K562 (cell line): ENCODE data around the gene UNC93B1. TPM values are rescaled to one million over a fixed set of nuclear protein-coding genes. Genes with fewer than 3 reads are reported as not detected.
A peak's percentile ranks its signal among the peaks of the same experiment; 100 is the strongest.

Experiments used
- BRF1 ChIP-seq: IDR thresholded peaks from 3 replicates; pipeline ENCODE4 v1.6.1; 2011; ENCODE audit warnings: borderline replicate concordance, mild to moderate bottlenecking; ENCODE audit not compliant: insufficient read length; ENCODE audit errors: extremely low read depth
- DNMT1 ChIP-seq: fragments of 450-650 bp; IDR thresholded peaks from 2 replicates; pipeline ENCODE4 v1.6.1; 2016; ENCODE audit warnings: antibody characterized with exemption, mild to moderate bottlenecking
- ELF4 ChIP-seq: fragments of 450-650 bp; formaldehyde crosslinking; IDR thresholded peaks from 2 replicates; pipeline ENCODE4 v1.4.0; 2022; ENCODE audit warnings: missing genetic modification characterization
- GATAD2B ChIP-seq: fragments of 450-650 bp; IDR thresholded peaks from 2 replicates; pipeline ENCODE4 v1.6.1; 2017; ENCODE audit warnings: mild to moderate bottlenecking, borderline replicate concordance
- MBD1 ChIP-seq: fragments of 250-450 bp; sonication (Bioruptor Pico); IDR thresholded peaks from 2 replicates; pipeline ENCODE4 v1.8.0; 2022; ENCODE audit warnings: inconsistent platforms
- MCM7 ChIP-seq, 2 experiments: fragments of 450-650 bp; IDR thresholded peaks; 2 replicates each; pipeline ENCODE4 v1.6.1; 2016 to 2018
- MECOM ChIP-seq: fragments of 250-450 bp; sonication (Bioruptor Pico); IDR thresholded peaks from 2 replicates; pipeline ENCODE4 v1.8.0; 2022; ENCODE audit warnings: inconsistent platforms
- MLX ChIP-seq, 2 experiments: fragments of 450-650 bp in 1 of 2; sonication (generic) in 1 of 2; formaldehyde crosslinking; conservative IDR thresholded peaks; 2 replicates each; pipeline versions ENCODE4 v1.4.0 to v1.8.1; 2020 to 2022; ENCODE audit warnings: mild to moderate bottlenecking in 1 of 2, missing genetic modification reagents in 1 of 2
- STAT5B ChIP-seq: fragments of 250-450 bp; sonication (Bioruptor Pico); IDR thresholded peaks from 2 replicates; pipeline ENCODE4 v1.8.0; 2021; ENCODE audit warnings: mild to moderate bottlenecking, inconsistent platforms
- THAP12 ChIP-seq: fragments of 250-450 bp; sonication (Bioruptor Pico); IDR thresholded peaks from 2 replicates; pipeline ENCODE4 v1.9.0; 2021; ENCODE audit warnings: mild to moderate bottlenecking, inconsistent platforms
- ZBTB33 ChIP-seq: sonication (generic); formaldehyde crosslinking; IDR thresholded peaks from 2 replicates; pipeline ENCODE4 v1.8.1; 2023; ENCODE audit warnings: mild to moderate bottlenecking, missing genetic modification reagents
- ZNF212 ChIP-seq: fragments of 450-650 bp; formaldehyde crosslinking; IDR thresholded peaks from 2 replicates; pipeline ENCODE4 v1.4.0; 2020; ENCODE audit warnings: mild to moderate bottlenecking
- ZNF3 ChIP-seq: fragments of 250-450 bp; sonication (Bioruptor Pico); IDR thresholded peaks from 2 replicates; pipeline ENCODE4 v1.5.0; 2021; ENCODE audit warnings: mild to moderate bottlenecking, moderate library complexity
- ZNF830 ChIP-seq: fragments of 250-450 bp; sonication (Bioruptor Pico); IDR thresholded peaks from 2 replicates; pipeline ENCODE4 v1.5.0; 2021; ENCODE audit warnings: mild to moderate bottlenecking
- ZZZ3 ChIP-seq: fragments of 450-650 bp; IDR thresholded peaks from 2 replicates; pipeline ENCODE4 v1.6.1; 2016; ENCODE audit warnings: antibody characterized with exemption, mild to moderate bottlenecking, moderate library complexity
- polyA plus RNA-seq, 8 experiments: library from polyadenylated mRNA; depleted of rRNA in 4 of 8; stranded (reverse) in 5 of 8; unstranded in 3 of 8; fragments of >200 nt; fragmentation: Nextera tagmentation in 2 of 8; fragmentation: Illumina TruSeq in 1 of 8; extraction: Ambion mirVana in 2 of 8; extraction: Trizol in 1 of 8; gene quantifications; 2 replicates each; pipeline versions ENCODE4 v1.2.1 to v1.2.3, GENCODE V29; 2011 to 2014; ENCODE audit warnings: inconsistent platforms in 1 of 8, missing spikeins in 1 of 8
- total RNA-seq, 7 experiments: library from RNA; depleted of rRNA in 6 of 7; stranded (reverse); fragments of >200 nt in 6 of 7; fragmentation: Illumina TruSeq in 2 of 7; extraction: Trizol in 2 of 7; gene quantifications; 2 replicates each; pipeline versions ENCODE4 v1.2.1 to v1.2.3, GENCODE V29; 2011 to 2021; ENCODE audit warnings: low replicate concordance in 1 of 7
- TF ChIP-seq, protein P1 (sequence below): fragments of 250-450 bp; sonication (Bioruptor Pico); IDR thresholded peaks from 2 replicates; pipeline ENCODE4 v1.8.0; 2021; ENCODE audit warnings: moderate library complexity, mild to moderate bottlenecking, inconsistent platforms
- TF ChIP-seq, protein P2 (sequence below): IDR thresholded peaks from 3 replicates; pipeline ENCODE4 v1.6.1; 2011; ENCODE audit warnings: borderline replicate concordance, mild to moderate bottlenecking; ENCODE audit not compliant: insufficient read length, insufficient read depth
- TF ChIP-seq, protein P3 (sequence below): sonication (generic); formaldehyde crosslinking; IDR thresholded peaks from 2 replicates; pipeline ENCODE4 v1.8.0; 2022; ENCODE audit warnings: mild to moderate bottlenecking, missing genetic modification reagents

Gene UNC93B1
- total and polyA plus RNA-seq, 9 of the 15 experiments (the other 6 are each of a cell fraction or from before 2014, with no cell fraction given): 0.10 to 13.6 (median 6.5) TPM

- TF ChIP-seq ZBTB33 (CRISPR knock-in tag) (peak; percentile 98), MCM7 (IDR thresholded peaks at IDR 0.05) (no peak), BRF1 (no peak), GATAD2B (no peak), MLX (CRISPR knock-in tag; conservative IDR thresholded peaks at IDR 0.05) (no peak), ZNF212 (no peak), ZNF830 (CRISPR knock-in tag) (no peak), THAP12 (CRISPR knock-in tag) (0 out of 2 replicates have a peak, but pooled peaks have one; percentile 29), MBD1 (CRISPR knock-in tag) (0 out of 2 replicates have a peak, but pooled peaks have one; percentile 22), MECOM (CRISPR knock-in tag) (no peak; the same call in 1 of the 2 replicates), ELF4 (CRISPR knock-in tag) (peak; percentile 59; the same call in 1 of the 2 replicates), STAT5B (CRISPR knock-in tag) (no peak), ZZZ3 (no peak), ZNF3 (CRISPR knock-in tag) (no peak), DNMT1 (peak; percentile 92; the same call in 1 of the 2 replicates)
- TF ChIP-seq, protein P1, sequence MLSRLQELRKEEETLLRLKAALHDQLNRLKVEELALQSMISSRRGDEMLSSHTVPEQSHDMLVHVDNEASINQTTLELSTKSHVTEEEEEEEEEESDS (CRISPR knock-in tag): no peak
- TF ChIP-seq, protein P2, sequence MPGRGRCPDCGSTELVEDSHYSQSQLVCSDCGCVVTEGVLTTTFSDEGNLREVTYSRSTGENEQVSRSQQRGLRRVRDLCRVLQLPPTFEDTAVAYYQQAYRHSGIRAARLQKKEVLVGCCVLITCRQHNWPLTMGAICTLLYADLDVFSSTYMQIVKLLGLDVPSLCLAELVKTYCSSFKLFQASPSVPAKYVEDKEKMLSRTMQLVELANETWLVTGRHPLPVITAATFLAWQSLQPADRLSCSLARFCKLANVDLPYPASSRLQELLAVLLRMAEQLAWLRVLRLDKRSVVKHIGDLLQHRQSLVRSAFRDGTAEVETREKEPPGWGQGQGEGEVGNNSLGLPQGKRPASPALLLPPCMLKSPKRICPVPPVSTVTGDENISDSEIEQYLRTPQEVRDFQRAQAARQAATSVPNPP: no peak
- TF ChIP-seq, protein P3, sequence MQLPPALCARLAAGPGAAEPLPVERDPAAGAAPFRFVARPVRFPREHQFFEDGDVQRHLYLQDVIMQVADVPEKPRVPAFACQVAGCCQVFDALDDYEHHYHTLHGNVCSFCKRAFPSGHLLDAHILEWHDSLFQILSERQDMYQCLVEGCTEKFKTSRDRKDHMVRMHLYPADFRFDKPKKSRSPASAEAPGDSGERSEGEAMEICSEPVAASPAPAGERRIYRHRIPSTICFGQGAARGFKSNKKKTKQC (CRISPR knock-in tag): 0 out of 2 replicates have a peak, but pooled peaks have one; percentile 72
Observed at GRCh38 chr11:67996622-67997474, 7.0 kb downstream of the UNC93B1 start (continued).
